ENCODE results near the gene LNP1.
"Not testable (repeated sequence)": the region's sequence is repeated elsewhere in the genome, so short reads cannot be mapped to it uniquely, and the experiment has no call there.

The LNP1 gene

DNA sequence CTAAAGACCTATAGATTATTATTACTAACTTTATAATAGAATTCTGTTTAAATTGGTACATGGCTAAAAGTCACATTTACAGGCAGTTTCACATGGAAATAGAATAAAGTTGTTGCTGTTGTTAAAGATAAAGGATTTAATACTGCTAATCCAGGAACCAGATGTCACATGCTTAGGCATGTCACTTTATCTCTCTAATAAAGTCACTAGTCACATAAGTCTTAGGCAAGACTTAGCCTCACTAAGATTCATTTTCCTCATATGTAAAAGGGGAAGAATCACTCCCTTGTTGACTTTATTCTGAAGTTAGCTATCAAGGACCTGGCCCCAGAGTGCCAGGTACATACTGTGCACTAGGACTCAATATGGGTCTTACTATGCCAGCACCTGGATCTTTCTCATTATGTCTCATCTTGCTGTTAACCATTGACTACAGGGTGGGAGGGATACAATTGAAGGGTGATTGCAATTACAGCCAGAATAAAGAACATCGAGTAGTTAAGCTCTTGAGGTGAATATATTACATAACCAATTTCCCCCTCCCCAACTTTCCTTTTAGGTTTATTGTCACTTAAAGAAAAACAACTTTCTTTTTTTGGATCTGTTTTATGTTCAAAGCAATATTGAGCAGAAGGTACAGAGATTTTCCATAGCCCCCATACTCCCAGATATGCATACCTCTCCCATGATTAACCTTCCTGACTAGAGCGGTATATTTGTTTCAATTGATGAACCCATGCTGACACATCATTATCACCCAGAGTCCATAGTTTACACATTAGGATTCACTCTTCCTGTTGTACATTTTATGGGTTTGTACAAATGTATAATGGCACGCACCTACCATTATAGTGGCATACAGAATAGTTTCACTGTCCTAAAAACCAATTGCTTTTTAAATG is 36.6 kb downstream of the LNP1 start:
- no peak for DNase-seq

GRCh38 chr3:100438623-100438974 is 37.3 kb downstream of the LNP1 start:
- no peak for DNase-seq

- DNase-seq, result no peak
Observed at GRCh38 chr3:100440895-100441294, 39.6 kb downstream of the LNP1 start.

GRCh38 chr3:100443690-100444089 is 42.4 kb downstream of the LNP1 start:
- DNase-seq, result no peak

DNA sequence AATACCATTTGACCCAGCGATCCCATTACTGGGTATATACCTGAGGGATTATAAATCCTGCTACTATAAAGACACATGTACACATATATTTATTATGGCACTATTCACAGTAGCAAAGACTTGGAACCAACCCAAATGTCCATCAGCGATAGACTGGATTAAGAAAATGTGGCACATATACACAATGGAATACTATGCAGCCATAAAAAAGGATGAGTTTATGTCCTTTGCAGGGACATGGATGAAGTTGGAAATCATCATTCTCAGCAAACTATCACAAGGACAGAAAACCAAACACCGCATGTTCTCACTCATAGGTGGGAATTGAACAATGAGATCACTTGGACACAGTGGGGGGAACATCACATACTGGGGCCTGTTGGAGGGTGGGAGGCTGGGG is 45.7 kb downstream of the LNP1 start:
- DNase-seq, result not testable (repeated sequence)

DNA sequence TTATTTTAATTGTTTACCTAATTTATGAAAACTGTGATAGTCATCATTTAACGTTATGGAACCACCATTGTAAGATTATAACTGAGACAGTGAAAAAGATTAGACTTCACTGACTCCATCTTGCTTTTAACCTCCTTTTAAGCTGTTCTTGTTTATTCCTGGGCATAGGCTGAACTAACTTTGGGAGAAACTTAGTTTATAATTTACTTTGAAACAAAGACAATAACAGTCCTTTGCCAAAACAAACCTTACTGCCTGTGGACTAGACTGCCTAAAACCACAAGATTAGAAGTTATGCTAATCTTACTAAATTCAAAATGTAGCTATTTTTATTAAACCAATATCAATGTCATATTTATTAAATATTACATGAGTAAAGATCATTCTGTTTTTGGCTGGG is 46.7 kb downstream of the LNP1 start:
- no peak for DNase-seq

DNA sequence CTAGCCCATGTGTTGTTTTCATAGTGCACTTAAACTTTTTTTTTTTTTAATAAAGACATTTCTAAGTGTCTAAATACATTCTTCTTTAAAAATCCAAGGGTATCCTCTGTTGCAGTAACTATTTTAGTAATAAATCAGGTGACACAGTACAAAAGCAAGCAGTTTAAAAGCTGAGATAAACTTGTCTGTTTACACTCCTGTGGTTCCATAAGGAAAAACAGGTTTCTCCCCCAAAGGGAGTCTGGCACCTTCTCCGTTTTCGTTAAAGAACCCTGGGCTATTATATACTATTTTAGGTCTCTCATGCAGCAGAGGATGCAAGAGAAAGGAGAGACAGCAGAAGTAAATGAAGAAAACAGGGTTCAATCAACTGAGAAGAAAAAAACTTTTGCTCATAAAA is 47.9 kb downstream of the LNP1 start:
- DNase-seq, result no peak

DNA sequence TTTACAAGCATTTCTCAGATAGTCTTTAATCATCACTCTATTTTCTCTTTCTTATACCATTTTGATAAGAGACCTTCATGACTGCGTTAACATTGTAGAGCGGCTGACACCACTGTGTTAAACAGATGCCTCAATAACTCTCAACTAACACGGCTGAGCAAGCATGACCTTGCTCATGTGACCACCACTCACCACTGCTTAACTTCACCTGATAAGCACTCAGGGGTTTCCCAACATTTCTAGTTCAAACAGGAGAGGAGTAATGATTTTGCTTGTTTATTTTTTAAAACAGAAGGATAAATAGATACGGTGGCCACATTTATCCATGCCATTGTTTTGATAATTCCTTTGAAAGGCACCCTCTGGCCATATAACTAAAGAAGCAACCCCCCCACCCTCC is 53.3 kb downstream of the LNP1 start:
- no peak for DNase-seq

- peak; percentile 11 for DNase-seq
Observed at GRCh38 chr3:100455841-100456550, 54.7 kb downstream of the LNP1 start.

- no peak for DNase-seq
Observed at GRCh38 chr3:100456745-100457144, 55.4 kb downstream of the LNP1 start.

DNA sequence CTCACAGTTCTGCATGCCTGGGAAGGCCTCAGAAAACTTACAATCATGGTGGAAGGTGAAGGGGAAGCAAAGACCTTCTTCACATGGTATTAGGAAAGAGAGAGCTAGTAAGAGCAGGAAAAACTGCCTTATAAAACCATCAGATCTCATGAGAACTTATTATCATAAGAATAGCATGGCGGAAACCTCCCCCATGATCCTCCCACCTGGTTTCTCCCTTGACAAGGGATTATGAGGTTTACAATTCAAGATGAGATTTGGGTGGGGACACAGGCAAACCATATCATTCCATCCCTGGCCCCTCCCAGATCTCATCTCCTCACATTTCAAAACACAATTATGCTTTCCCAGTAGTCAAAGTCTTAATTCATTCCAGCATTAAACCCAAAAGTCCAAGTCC is 56.5 kb downstream of the LNP1 start:
- DNase-seq, result no peak

DNA sequence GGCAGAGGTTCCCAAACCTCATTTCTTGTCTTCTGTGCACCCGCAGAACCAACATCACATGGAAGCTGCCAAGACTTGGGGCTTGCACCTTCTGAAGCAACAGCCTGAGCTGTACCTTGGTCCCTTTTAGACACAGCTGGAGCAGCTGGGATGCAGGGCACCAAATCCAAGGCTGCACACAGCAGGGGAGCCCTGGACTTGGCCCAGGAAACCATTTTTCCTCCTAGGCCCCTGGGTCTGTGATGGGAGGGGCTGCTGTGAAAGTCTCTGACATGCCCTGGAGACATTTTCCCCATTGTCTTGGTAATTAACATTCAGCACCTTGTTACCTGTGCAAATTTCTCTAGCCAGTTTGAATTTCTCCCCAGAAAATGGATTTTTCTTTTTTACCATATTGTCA is 57.5 kb downstream of the LNP1 start:
- DNase-seq, result no peak

DNA sequence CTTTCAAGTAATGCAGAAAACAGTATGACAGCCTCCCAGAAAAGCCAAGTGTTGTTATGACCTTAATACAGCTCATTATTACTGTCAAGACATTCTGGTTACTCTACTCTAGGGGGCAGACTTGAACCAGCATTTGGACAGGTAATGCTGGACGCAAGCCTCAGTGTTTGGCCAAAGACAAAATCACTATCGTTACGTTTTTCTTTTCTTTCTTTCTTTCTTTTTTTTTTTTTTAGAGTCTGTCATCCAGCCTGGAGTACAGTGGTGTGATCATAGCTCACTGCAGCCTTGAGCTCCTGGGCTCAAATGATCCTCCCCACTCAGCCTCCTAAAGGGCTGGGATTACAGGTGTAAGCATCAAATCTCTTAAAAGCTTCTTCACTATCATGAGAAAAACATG is 61.7 kb downstream of the LNP1 start:
- DNase-seq, result peak; percentile 67

DNA sequence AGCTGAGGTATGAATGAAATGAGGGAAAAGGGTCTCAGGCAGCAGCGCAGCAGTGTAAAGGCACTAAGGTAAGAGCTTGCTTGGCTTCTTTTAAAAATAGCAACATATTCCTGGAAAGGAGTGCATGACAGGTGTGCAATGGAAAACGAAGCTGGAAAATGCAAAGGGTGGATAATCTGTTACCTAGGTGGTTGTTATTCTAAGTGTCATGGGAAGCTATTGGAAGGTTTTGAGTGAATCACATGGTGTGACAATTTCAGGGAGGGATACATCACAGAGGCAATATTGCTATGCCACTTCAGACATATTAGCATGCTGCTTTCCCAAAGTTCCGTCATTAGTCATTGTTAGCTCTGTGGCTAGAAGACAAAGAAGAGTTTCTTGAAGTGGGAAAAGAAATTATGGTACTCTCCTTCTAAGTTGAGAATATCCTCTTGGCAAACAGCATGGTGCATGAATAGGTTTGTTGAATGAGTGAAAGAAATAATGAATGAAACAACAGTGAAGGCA is 62.4 kb downstream of the LNP1 start:
- no peak for DNase-seq

GRCh38 chr3:100465892-100466777 is 64.8 kb downstream of the LNP1 start:
- DNase-seq, result no peak

- no peak for DNase-seq
Observed at GRCh38 chr3:100467133-100467532, 65.8 kb downstream of the LNP1 start.

DNA sequence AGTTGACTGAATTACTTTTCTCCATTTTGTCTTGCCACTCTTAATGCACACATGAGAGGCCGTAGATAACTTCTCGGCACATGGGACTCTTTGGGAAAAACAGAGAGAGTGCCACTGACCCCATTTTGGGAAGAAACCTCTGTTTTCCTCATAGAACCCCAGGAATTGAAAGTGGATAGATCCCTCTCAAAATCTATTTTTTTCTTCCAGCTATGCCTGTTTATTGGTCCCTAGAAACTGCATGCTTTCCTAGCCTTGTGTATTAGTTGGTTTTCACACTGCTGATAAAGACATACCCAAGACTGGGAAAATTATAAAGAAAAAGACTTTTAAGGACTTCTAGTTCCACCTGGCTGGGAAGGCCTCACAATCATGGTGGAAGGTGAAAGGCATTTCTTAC is 67.3 kb downstream of the LNP1 start:
- no peak for DNase-seq

DNA sequence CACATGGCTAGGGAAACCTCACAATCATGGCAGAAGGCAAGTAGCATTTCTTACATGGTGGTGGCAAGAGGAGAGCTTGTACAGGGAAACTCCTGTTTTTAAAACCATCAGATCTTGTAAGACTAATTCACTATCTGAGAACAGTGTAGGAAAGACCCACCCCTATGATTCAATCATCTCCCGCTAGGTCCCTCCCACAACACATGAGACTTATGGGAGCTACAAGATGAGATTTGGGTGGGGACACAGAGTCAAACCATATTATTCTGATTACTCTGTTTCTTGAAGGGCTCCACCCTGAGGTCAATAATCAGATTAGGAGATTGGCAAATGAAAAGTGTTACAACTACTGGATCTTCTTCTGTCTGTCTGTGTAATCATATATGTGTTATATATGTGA is 69.6 kb downstream of the LNP1 start:
- no peak for DNase-seq

GRCh38 chr3:100471444-100471843 is 70.1 kb downstream of the LNP1 start:
- DNase-seq, result no peak

DNA sequence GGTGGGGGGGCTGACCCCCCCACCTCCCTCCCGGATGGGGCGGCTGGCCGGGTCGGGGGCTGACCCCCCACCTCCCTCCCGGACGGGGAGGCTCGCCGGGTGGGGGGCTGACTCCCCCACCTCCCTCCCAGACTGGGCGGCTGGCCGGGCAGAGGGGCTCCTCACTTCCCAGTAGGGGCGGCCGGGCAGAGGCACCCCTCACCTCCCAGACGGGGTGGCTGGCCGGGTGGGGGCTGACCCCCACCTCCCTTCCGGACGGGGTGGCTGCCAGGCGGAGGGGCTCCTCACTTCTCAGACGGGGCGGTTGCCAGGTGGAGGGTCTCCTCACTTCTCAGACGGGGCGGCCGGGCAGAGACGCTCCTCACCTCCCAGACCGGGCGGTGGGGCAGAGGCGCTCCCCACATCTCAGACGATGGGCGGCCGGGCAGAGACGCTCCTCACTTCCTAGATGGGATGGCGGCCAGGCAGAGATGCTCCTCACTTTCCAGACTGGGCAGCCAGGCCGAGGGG is 76.6 kb downstream of the LNP1 start:
- not testable (repeated sequence) for DNase-seq

DNA sequence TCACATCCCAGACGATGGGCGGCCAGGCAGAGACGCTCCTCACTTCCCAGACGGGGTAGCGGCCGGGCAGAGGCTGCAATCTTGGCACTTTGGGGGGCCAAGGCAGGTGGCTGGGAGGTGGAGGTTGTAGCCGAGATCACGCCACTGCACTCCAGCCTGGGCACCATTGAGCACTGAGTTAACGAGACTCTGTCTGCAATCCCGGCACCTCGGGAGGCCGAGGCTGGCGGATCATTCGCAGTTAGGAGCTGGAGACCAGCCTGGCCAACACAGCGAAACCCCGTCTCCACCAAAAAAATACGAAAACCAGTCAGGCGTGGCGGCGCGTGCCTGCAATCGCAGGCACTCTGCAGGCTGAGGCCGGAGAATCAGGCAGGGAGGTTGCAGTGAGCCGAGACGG is 77.2 kb downstream of the LNP1 start:
- not testable (repeated sequence) for DNase-seq

DNA sequence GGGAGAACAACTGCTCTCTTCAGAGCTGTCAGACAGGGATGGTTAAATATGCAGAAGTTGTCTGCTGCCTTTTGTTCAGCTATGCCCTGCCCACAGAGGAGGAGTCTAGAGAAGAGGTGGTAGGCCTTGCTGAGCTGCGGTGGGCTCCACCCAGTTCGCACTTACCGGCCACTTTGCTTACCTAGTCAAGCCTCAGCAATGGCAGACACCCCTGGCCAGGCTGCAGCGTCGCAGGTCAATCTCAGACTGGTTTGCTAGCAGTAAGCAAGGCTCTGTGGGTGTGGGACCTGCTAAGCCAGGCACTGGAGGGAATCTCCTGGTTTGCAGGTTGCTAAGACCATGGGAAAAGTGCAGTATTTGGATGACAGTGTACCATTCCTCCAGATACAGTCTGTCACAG is 78.7 kb downstream of the LNP1 start:
- DNase-seq, result no peak

GRCh38 chr3:100482176-100482575 is 80.8 kb downstream of the LNP1 start:
- DNase-seq, result no peak
